ENCODE measurements around the gene SOX8.

The SOX8 gene

DNA sequence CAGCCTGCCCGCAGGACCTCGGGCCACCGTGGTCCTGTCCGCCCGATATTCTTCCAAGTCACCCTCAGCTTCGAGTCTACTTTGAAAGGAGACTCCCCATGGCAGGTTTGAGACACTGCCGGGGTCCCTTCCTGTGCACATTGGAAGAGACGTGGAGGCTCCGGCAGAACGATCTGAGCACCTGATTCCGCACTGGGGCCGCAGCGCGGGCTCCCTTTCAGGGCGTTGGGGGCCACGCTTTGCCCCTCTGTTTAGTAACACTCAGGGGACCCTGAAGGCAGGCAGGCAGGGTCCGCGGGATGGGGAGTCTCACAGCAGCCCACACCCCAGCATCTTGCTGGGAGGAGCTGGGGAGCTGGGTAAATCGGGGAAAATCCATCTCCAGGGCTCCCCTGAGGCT lies 30.6 kb downstream of the SOX8 start:
- H3K79me2 ChIP-seq (ENCODE audit: insufficient read depth, low read length) = no peaks in the 10 kb centered on the region
- no peaks in the 10 kb centered on the region for H3K36me3 ChIP-seq (ENCODE audit: low read length)
- H3K27me3 ChIP-seq (ENCODE audit: low read length) = no peaks in the 10 kb centered on the region
- H4K20me1 ChIP-seq (ENCODE audit: low read depth, low read length) = no peaks in the 10 kb centered on the region
- H2AFZ ChIP-seq (ENCODE audit: low read depth, low read length, severe bottlenecking) = no peak overlapping the region
- H3F3A ChIP-seq (ENCODE audit: insufficient read depth) = no peaks in the 10 kb centered on the region
- no peaks in the 10 kb centered on the region for H3K9me2 ChIP-seq (replicated peaks; ENCODE audit: insufficient read depth, low read length)
- H3K9ac ChIP-seq (ENCODE audit: low read length) = no peak overlapping the region
- no peak overlapping the region for H3K4me3 ChIP-seq (ENCODE audit: insufficient read depth, low read length, poor library complexity, severe bottlenecking)
- no peak overlapping the region for H3K27ac ChIP-seq (ENCODE audit: low read depth, low read length)
- TF ChIP-seq EZH2phosphoT487 (conservative IDR thresholded peaks at IDR 0.05; ENCODE audit: low read length) = no peak
- TF ChIP-seq, protein P1, sequence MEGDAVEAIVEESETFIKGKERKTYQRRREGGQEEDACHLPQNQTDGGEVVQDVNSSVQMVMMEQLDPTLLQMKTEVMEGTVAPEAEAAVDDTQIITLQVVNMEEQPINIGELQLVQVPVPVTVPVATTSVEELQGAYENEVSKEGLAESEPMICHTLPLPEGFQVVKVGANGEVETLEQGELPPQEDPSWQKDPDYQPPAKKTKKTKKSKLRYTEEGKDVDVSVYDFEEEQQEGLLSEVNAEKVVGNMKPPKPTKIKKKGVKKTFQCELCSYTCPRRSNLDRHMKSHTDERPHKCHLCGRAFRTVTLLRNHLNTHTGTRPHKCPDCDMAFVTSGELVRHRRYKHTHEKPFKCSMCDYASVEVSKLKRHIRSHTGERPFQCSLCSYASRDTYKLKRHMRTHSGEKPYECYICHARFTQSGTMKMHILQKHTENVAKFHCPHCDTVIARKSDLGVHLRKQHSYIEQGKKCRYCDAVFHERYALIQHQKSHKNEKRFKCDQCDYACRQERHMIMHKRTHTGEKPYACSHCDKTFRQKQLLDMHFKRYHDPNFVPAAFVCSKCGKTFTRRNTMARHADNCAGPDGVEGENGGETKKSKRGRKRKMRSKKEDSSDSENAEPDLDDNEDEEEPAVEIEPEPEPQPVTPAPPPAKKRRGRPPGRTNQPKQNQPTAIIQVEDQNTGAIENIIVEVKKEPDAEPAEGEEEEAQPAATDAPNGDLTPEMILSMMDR (IDR thresholded peaks at IDR 0.05; ENCODE audit: insufficient read depth, low read length, poor library complexity, severe bottlenecking) = no peak
- H3K9me3 ChIP-seq (ENCODE audit: insufficient read depth, low read length) = no peaks in the 10 kb centered on the region
- no peak overlapping the region for H3K4me2 ChIP-seq (ENCODE audit: low read depth, low read length, poor library complexity, severe bottlenecking)

DNA sequence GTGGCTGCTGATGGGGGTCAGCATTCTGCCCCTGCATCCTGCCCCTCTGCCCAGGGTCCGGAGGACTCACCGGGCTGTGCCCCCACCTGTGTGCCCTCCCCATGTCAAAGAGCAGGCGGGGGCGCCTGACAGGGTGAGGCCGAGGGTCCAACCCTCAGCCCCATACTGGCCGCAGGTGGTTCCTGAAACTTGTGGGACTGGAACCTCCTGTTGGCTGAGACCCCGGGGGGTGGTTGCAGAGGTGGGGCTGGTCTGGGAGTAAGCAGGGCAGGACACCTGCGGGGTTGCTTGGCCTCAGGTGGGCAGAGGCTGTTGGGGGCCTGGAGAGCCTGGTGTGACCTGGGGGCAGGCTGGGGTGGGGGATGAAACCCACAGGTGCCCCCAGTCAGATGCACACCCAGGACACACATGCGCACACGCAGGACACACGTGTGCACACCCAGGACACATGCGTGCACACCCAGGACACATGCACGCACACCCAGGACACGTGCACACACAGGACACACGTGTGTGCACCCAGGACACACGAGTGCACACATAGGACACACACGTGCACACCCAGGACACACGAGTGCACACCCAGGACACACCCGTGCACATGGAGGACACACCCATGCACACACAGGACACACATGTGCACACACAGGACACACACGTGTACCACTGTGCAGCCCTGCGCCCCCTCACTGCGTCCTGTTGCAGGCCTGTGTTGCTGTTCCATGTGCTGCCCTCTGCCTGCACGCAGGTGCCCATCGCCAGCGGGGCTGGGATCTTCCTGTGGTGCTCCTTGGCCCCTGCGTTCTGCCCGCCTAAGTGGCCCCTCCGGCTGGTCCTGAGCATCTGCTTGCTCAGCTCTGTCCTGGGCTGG lies 31.4 kb downstream of the SOX8 start:
- no peaks in the 10 kb centered on the region for H3K9me2 ChIP-seq (replicated peaks; ENCODE audit: insufficient read depth, low read length)
- no peak overlapping the region for H3K4me3 ChIP-seq (ENCODE audit: insufficient read depth, low read length, poor library complexity, severe bottlenecking)
- no peak overlapping the region for H3K27ac ChIP-seq (ENCODE audit: low read depth, low read length)
- H3K36me3 ChIP-seq (ENCODE audit: low read length) = no peaks in the 10 kb centered on the region
- TF ChIP-seq EZH2phosphoT487 (conservative IDR thresholded peaks at IDR 0.05; ENCODE audit: low read length) = no peak
- TF ChIP-seq, protein P1 (IDR thresholded peaks at IDR 0.05; ENCODE audit: insufficient read depth, low read length, poor library complexity, severe bottlenecking) = no peak
- H3K9me3 ChIP-seq (ENCODE audit: insufficient read depth, low read length) = no peaks in the 10 kb centered on the region
- H3F3A ChIP-seq (ENCODE audit: insufficient read depth) = no peaks in the 10 kb centered on the region
- H3K4me2 ChIP-seq (ENCODE audit: low read depth, low read length, poor library complexity, severe bottlenecking) = no peak overlapping the region
- H3K9ac ChIP-seq (ENCODE audit: low read length) = no peak overlapping the region
- no peak overlapping the region for H2AFZ ChIP-seq (ENCODE audit: low read depth, low read length, severe bottlenecking)
- no peaks in the 10 kb centered on the region for H3K79me2 ChIP-seq (ENCODE audit: insufficient read depth, low read length)
- no peaks in the 10 kb centered on the region for H3K27me3 ChIP-seq (ENCODE audit: low read length)
- H4K20me1 ChIP-seq (ENCODE audit: low read depth, low read length) = no peaks in the 10 kb centered on the region

DNA sequence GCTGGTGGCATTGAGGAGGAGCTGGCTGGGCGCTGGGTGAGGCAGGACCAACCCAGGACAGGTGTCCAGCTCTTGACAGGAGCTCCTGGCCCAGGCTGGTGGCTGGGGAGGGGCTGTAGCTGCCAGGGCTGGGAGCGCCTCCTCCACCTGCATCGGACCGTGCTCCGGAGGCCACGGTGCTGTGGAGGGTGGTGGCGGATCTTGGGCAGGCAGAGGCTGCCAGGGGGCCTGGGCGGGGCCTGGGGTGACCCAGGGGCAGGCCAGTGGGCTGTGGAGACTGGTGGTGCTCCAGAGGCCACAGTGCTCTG lies 32.0 kb downstream of the SOX8 start:
- TF ChIP-seq, protein P1 (IDR thresholded peaks at IDR 0.05; ENCODE audit: insufficient read depth, low read length, poor library complexity, severe bottlenecking) = no peak
- TF ChIP-seq EZH2phosphoT487 (conservative IDR thresholded peaks at IDR 0.05; ENCODE audit: low read length) = no peak
- H3K9me2 ChIP-seq (replicated peaks; ENCODE audit: insufficient read depth, low read length) = no peaks in the 10 kb centered on the region
- no peaks in the 10 kb centered on the region for H3K79me2 ChIP-seq (ENCODE audit: insufficient read depth, low read length)
- H3F3A ChIP-seq (ENCODE audit: insufficient read depth) = no peaks in the 10 kb centered on the region
- no peak overlapping the region for H3K4me3 ChIP-seq (ENCODE audit: insufficient read depth, low read length, poor library complexity, severe bottlenecking)
- no peak overlapping the region for H2AFZ ChIP-seq (ENCODE audit: low read depth, low read length, severe bottlenecking)
- no peak overlapping the region for H3K27ac ChIP-seq (ENCODE audit: low read depth, low read length)
- no peak overlapping the region for H3K9ac ChIP-seq (ENCODE audit: low read length)
- no peaks in the 10 kb centered on the region for H3K36me3 ChIP-seq (ENCODE audit: low read length)
- no peaks in the 10 kb centered on the region for H3K9me3 ChIP-seq (ENCODE audit: insufficient read depth, low read length)
- no peaks in the 10 kb centered on the region for H4K20me1 ChIP-seq (ENCODE audit: low read depth, low read length)
- no peak overlapping the region for H3K4me2 ChIP-seq (ENCODE audit: low read depth, low read length, poor library complexity, severe bottlenecking)
- no peaks in the 10 kb centered on the region for H3K27me3 ChIP-seq (ENCODE audit: low read length)

Data from SU-DHL-6 (cell line).